SU-DHL-6 (cell line): ENCODE data around the gene RAB11FIP2.

ENCODE experiments used
- CTCF ChIP-seq: fragments of 200-600 bp; sonication (generic); IDR thresholded peaks from one replicate; pipeline ENCODE4 v1.5.1; 2017; ENCODE audit warnings: antibody characterized with exemption, mild to moderate bottlenecking, low read length, moderate library complexity; ENCODE audit not compliant: insufficient read depth, poor library complexity, severe bottlenecking
- EZH2phosphoT487 ChIP-seq: fragments of 200-600 bp; sonication (generic), shearing (Covaris generic); conservative IDR thresholded peaks from 2 replicates; pipeline ENCODE4 v1.6.1; 2018; ENCODE audit warnings: mild to moderate bottlenecking, antibody characterized with exemption, low read length, moderate library complexity, mixed read lengths

- no peak for TF ChIP-seq CTCF
- TF ChIP-seq EZH2phosphoT487 = no peak
Observed at GRCh38 chr10:117994771-117995170, 52.0 kb downstream of the RAB11FIP2 start.
